Peyer's patch (tissue), 4 donors: ENCODE data around the gene HBA2.

Experiments
- POLR2A ChIP-seq, 2 donors: fragments of 450-650 bp; IDR thresholded peaks; one replicate each; pipeline ENCODE4 v1.5.1; 2017; ENCODE audit warnings: antibody characterized with exemption in 2 of 2, mild to moderate bottlenecking in 2 of 2, moderate library complexity in 2 of 2
- TF ChIP-seq, protein P1 (sequence below), 6 experiments: fragments of 450-650 bp in 4 of 6; fragments of 200-600 bp in 2 of 6; sonication (generic) in 1 of 6; IDR thresholded peaks; one replicate each; pipeline ENCODE4 v1.5.1; 2017 to 2019; ENCODE audit warnings: antibody characterized with exemption in 6 of 6, mild to moderate bottlenecking in 3 of 6, moderate library complexity in 1 of 6

- TF ChIP-seq, protein P1, sequence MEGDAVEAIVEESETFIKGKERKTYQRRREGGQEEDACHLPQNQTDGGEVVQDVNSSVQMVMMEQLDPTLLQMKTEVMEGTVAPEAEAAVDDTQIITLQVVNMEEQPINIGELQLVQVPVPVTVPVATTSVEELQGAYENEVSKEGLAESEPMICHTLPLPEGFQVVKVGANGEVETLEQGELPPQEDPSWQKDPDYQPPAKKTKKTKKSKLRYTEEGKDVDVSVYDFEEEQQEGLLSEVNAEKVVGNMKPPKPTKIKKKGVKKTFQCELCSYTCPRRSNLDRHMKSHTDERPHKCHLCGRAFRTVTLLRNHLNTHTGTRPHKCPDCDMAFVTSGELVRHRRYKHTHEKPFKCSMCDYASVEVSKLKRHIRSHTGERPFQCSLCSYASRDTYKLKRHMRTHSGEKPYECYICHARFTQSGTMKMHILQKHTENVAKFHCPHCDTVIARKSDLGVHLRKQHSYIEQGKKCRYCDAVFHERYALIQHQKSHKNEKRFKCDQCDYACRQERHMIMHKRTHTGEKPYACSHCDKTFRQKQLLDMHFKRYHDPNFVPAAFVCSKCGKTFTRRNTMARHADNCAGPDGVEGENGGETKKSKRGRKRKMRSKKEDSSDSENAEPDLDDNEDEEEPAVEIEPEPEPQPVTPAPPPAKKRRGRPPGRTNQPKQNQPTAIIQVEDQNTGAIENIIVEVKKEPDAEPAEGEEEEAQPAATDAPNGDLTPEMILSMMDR (IDR thresholded peaks at IDR 0.05) = no peak
- TF ChIP-seq POLR2A (IDR thresholded peaks at IDR 0.05) = no peak
Measured at GRCh38 chr16:187330-187729, 14.7 kb downstream of the HBA2 start.
